OCI-M2 (cell line): Measurements from ENCODE around the gene NOL9.

Source experiments
- DNase-seq: peaks from one replicate; lab custom pipeline; 2025; ENCODE audit not compliant: unreplicated experiment; lab: John Stamatoyannopoulos, UW

NOL9 gene

GRCh38 chr1:6473156-6473555, 81.2 kb downstream of the NOL9 start:
- DNase-seq: no peak

- DNase-seq: no peak
Measured at GRCh38 chr1:6472391-6472790, 81.9 kb downstream of the NOL9 start.

- DNase-seq: no peak
Measured at GRCh38 chr1:6471970-6472368, 82.3 kb downstream of the NOL9 start.
